ENCODE data around the gene RGPD8. TPM values are rescaled to one million over a fixed set of nuclear protein-coding genes. Genes with fewer than 3 reads are reported as not detected.

RGPD8 gene
- 10 to 100 TPM; 23.9 to 33.7 (median 27.0) TPM for total RNA-seq

DNA sequence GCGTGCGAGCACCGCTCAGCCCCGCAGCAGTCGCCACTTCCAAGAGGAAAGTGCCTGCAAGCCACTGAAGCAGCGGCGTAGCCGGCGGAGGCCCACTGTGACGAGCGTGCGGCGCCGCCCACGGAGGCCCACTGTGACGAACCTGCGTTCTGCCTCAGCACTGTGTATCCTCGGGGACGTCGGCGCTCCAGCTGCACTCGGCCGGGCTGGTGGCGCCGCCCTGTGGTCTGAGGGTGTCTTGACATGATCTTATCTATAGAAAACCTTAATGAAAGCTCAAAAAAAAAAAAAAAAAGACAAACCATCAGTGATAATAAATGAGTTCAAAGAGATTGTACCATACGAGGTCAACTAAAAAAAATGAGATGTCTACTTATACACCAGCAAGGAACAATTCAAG is at the start of gene RGPD8:
RGPD8 (minus strand) TSS at position 166 of the 400 bp plus-strand sequence. CDS start 192 bp downstream, outside the sequence.
- ATAC-seq (ENCODE audit: low FRiP score) (peak; percentile 99), DNase-seq (ENCODE audit: low spot score) (peak; percentile 67)

DNA sequence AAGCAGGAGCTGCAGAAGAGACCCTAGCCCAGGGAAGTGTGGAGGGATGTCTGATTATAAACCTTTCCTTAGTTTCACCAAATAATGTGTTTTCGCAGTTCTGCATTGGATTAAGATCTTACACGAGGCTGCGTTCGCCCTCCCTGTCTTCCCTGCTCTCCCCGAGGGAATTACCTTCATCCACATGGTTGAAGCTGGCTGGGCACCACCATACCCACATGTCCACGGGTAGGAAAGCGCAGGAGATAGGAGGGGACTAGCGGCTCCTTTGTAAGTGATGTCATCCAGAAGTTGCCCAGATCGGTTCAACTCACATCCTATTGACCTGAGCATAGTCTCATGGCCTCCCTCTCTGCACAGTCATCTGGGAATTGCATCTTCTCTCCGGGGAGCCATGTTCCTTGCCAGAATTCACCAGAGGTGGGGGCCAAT is 49.6 kb upstream of the RGPD8 start:
- peak; percentile 45 for ATAC-seq (ENCODE audit: low FRiP score)
- DNase-seq (ENCODE audit: low spot score): no peak
- TF ChIP-seq CTCF (IDR thresholded peaks at IDR 0.05): no peak

DNA sequence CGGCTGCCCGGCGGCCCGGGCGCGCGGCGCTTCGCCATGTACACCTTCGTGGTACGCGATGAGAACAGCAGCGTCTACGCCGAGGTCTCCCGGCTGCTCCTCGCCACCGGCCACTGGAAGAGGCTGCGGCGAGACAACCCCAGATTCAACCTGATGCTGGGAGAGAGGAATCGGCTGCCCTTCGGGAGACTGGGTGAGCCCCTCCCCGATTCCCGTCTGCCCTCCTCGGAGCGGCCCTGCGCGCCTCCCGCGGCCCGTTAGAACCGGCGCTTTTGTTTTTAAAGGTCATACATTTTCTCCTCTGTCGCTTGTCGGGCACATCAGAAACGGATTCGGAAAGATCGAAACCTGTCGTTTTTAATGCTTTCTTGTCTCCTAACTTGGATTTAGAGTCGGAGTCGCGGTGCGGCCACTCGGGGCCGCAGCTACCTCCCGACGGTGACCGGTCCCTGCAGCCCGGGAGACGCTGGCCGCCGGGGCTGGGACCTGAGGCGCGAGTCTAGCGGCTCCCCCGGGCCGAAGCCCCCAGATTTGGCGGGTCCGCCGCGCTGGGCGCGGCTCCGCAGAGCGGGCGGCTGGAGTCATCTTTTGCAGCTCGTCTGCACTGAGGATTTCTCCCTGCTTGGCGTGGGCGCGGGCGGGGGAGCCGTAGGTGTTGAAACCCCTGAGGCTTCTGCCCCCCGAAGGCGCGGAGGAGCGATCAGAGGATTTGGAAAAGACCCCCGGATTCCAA is 49.0 kb upstream of the RGPD8 start:
- ATAC-seq (ENCODE audit: low FRiP score) (peak; percentile 49), DNase-seq (ENCODE audit: low spot score) (no peak)
- TF ChIP-seq CTCF (IDR thresholded peaks at IDR 0.05): no peak

DNA sequence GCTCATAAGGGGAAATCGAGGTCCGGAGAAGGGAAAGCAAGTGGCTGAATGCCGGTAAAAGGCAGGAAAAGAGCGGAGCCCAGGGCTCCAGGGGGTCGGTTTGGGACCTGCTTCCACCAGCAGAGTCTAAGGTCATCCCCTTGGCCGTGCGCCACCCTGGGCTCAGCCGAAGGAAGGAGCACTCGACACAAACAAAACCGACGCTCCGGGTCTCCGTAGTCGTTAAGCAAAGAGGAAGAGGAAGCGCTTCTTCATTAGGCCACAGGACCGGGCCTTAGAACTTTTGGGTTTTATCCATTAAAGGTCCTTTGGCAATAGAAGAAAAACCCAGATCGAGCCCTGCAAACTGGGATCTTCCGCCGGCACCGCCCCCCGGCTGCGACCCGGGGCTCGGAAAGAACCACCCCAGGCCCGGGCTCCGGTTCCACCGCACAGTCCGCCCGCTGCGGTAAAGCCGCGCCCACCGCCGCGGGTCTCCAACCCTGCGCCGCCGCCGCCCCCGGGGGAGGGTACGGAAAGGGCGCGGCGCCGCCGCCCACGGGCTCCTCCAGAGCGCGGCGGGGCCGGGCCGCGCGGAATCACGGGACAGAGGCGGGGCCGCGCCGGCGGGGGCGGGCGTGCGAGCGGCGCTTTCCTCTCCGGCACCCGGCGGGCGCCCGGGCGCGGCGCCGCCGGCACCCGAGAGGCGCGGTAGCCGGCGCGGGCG is 48.2 kb upstream of the RGPD8 start, which contains the start of gene TTL:
TTL (plus strand) TSS at position 629 of the 706 bp plus-strand sequence. CDS start 189 bp downstream, outside the sequence.
- DNase-seq (ENCODE audit: low spot score): peak; percentile 40
- ATAC-seq (ENCODE audit: low FRiP score): peak; percentile 92
- TF ChIP-seq CTCF (IDR thresholded peaks at IDR 0.05): no peak

DNA sequence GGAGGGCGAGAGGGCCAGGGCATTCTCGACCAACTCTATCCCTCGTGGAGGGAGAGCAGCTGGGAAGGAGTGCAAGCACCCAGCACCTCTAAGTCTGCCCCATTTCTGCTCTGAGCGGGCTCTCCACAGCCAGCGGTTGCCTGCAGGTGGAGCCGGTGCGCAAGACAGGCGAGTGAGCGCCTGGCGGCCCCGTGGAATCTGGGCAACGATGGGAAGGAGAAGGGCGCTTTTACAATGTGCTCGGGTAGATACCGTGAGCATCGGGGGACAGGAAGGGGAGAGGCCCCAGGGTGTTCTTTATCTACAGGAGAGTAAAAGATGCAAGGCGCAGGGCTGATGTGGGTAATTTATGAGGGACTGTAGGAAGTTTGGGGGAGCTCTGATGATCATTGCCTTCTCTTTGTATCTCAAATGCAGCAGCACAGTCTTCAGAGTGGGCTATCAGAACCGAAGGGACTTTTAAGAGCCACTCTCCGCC is 47.6 kb upstream of the RGPD8 start:
- no peak for TF ChIP-seq CTCF (IDR thresholded peaks at IDR 0.05)
- peak; percentile 55 for DNase-seq (ENCODE audit: low spot score)
- peak; percentile 80 for ATAC-seq (ENCODE audit: low FRiP score)

GRCh38 chr2:112480530-112481049 is 47.1 kb upstream of the RGPD8 start:
- DNase-seq (ENCODE audit: low spot score) (no peak), ATAC-seq (ENCODE audit: low FRiP score) (no peak)
- no peak for TF ChIP-seq CTCF (IDR thresholded peaks at IDR 0.05)

DNA sequence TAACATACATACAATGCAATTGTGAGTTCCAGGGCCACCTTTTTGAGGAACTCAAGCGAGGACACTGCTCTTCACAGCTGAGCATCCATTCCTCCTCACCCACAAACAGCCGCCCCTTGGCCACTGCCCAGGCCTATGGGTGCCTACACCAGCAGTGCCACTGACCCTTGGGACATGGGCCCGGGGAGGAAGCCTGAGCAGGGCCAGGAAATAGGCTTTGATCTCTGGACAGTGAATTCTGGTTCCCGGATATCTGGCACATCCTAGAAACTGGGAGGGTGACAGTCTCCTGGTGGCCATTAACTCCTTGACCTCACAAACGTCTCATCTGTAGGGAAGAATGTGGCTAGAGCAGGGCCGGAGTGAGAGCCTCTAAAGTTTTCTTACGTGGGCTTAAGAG is 43.0 kb upstream of the RGPD8 start:
- no peak for DNase-seq (ENCODE audit: low spot score)
- no peak for TF ChIP-seq CTCF (IDR thresholded peaks at IDR 0.05)

More for the DNA sequence above, 43.0 kb upstream of the RGPD8 start:
- no peak for ATAC-seq (ENCODE audit: low FRiP score)
